Right ventricle myocardium inferior (tissue), 1 donor: ENCODE measurements around the gene TXN. TPM values are rescaled to one million over a fixed set of nuclear protein-coding genes. Genes with fewer than 3 reads are reported as not detected.

Experiments used
- ATAC-seq: fragments of 200-7000 bp; cut with Tn5 transposase; one replicate; pipeline ENCODE4 v1.9.1; 2020; ENCODE audit warnings: mild to moderate bottlenecking, moderate library complexity
- DNase-seq: peaks from one replicate; pipeline ENCODE4 v3.0.0; 2021; ENCODE audit errors: missing footprints
- intact Hi-C: fragments of 100-400 bp; cut with DNase I; formaldehyde crosslinking; loops from one replicate; pipeline ENCODE4 v1.11.0; 2022
- long read RNA-seq: library from polyadenylated mRNA; unstranded; transcript quantifications from one replicate; pipeline ENCODE4 v2.0.0, GENCODE V29; 2021
- total RNA-seq: library from RNA; stranded (reverse); fragmentation: NEBNext Ultra II Directional; extraction: Animal tissue kit (Norgen Biotek cat#: 25700); gene quantifications from one replicate; pipeline ENCODE4 v1.2.1, GENCODE V29; 2021
- donor health status: DM: no; HTN: yes; CAD: no; lungs with severe emphysema.

The TXN gene
- 66.5 TPM for total RNA-seq
- long read RNA-seq, transcript TXN-202 (5 exons, 869 nt): major isoform, 26 of 27 reads
- long read RNA-seq, partial matches to known transcripts: 1 of 27 reads
- long read RNA-seq, other reads (novel, unspliced or antisense): 0 of 27 reads

GRCh38 chr9:110256380-110257096 is at the start of gene TXN:
TSS of gene TXN (minus strand) at chr9:110256507. CDS start at chr9:110256435, 72 bp downstream.
- peak; percentile 96 for ATAC-seq
- intact Hi-C loops: no loop called here

GRCh38 chr9:110303133-110303532 is 46.8 kb upstream of the TXN start:
- intact Hi-C loops: no loop called here

More at GRCh38 chr9:110256380-110257096, at the start of gene TXN:
- peak; percentile 96 for DNase-seq

DNA sequence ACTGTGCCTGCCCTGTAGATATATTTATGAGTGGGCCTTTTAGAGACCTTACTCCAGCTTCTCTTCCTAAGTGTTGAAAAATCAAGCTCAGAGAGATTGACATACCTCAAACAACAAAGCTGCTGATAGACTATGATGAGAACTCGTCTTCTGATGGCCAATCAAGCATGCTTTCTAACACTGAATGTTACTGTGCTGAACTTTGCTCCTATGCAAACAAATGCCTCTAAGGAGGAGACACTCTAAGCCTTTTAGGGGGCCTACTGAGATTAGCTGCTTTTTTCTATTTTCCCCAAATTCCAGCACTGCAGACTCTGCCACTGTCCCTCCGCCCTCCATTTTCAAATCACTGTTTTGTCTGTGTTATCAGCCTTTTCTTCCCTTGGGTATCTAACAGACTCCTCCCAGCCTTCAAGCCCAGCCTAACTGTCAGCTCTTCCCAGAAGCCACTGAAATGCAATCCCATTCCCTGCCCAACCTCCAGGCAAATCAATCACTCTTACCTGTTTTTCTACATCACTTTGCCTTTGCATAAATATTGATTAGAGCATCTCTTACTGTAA is 41.8 kb upstream of the TXN start:
- intact Hi-C loops: no loop called here
- DNase-seq (no peak), ATAC-seq (no peak)

More at GRCh38 chr9:110303133-110303532, 46.8 kb upstream of the TXN start:
- no peak for DNase-seq
- no peak for ATAC-seq

DNA sequence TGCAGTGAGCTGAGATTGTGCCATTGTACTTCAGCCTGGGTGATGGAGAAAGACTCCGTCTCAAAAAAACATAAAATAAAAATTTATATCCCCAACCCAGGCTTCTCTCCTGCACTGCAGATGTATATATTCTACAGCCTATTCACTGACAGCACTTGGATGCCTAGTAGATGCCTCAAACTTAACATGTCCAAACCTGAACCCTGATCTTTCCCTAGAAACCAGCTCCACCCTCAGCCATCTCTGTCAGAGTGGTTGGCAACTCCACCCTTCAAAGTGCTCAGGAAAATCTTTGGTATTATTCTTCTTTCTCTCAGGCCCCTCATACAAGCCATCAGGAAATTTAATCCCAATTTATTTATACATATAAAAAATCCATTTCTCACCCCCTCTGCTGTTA is 36.9 kb upstream of the TXN start:
- DNase-seq (no peak), ATAC-seq (no peak)
- intact Hi-C loops: no loop called here

- intact Hi-C loops: no loop called here
- ATAC-seq (no peak), DNase-seq (peak; percentile 45)
Observed at GRCh38 chr9:110291921-110292557, 35.7 kb upstream of the TXN start.

DNA sequence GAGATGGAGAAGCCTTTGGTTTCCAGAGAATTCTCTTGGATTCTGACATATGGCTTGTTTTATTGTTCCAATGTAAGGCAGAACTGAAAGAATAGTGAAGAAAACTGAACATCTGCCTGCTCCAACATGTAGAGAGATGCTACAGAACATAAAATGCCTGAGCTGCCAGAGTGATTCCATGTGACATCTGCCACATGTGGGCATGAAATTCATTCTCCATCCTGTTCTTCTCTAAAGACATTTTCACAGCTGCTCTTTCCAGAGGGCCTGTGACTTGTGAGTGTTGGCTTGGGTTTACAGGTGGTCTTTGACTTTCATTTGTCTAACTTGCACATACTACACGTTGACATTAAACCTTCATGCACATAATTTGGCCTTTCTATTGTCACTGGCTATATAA is 33.7 kb upstream of the TXN start:
- ATAC-seq (no peak), DNase-seq (no peak)
- intact Hi-C loops: no loop called here

GRCh38 chr9:110288503-110288902 is 32.2 kb upstream of the TXN start:
- DNase-seq (no peak), ATAC-seq (no peak)
- intact Hi-C loops: no loop called here

GRCh38 chr9:110287289-110287680 is 31.0 kb upstream of the TXN start:
- DNase-seq (no peak), ATAC-seq (no peak)
- intact Hi-C loops: no loop called here

GRCh38 chr9:110284211-110284844 is 28.0 kb upstream of the TXN start:
- intact Hi-C loops: no loop called here
- ATAC-seq (no peak), DNase-seq (no peak)

DNA sequence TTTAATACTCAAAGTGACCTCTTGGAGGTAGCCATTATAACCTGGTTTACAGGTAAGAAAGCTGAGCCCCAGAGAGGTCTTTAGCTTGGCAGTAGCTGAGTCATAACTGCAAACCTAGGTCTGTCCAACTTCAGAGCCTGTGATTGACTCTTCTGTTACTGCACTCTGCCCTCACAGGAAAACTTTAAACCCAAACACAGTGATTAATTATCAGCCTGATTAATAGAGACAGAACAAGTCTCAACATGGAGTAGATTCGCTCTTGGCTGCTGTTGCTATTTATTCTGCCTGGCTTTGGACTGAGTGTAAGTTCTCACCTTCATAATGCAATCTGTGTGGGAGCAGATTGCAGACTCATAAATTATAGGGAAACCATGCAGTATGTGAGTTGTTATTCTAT is 27.4 kb upstream of the TXN start:
- no peak for ATAC-seq
- no peak for DNase-seq
- intact Hi-C loops: no loop called here

DNA sequence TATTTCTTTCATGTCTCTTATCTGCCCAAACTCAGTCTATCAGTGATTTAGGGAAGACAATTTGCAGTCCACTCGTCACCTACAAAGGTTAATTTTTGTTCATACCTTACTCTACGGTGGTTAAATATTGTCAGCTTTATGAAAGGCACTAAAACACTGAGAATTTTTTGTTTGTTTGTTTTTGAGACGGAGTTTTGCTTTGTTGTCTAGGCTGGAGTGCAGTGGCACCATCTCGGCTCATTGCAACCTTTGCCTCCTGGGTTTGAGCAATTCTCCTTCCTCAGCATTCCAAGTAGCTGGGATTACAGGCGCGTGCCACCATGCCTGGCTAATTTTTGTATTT is 26.4 kb upstream of the TXN start:
- intact Hi-C loops: no loop called here
- DNase-seq: no peak
- ATAC-seq: no peak

DNA sequence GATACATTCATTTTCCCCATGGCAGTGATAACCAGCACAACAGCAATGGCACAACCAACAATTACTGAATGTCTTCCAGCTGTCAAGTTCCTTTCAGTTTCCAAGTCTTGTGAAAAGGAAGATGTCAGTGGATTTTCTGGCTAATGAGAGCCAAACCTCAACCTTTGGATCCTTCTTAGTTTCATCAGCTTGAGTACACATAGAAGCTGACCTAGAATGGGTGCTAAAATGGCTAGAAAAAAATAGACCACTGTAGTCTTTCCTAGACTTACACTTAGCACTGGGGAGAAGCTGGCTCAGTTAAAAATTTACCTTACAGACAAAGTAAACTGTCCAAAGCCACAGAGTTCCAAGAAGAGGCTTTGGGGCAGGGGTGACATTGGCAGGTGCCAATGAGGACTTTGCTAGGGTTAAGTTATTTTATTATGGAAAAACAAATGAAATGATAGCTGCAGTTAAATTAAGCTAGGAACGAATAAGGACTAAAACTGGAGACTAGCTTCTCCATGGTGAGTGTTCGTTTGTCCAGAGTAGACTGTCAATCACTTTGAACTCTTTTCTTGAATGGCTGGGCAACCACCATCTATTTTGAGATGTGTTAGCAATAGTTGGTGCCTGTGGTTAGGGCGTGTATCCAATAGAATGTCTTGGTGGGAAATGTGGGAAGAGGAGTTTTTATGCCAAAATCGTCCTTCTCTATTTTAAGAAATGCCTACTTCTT is 25.9 kb upstream of the TXN start:
- no peak for DNase-seq
- ATAC-seq: no peak
- intact Hi-C loops: no loop called here

- DNase-seq (no peak), ATAC-seq (no peak)
- intact Hi-C loops: no loop called here
Observed at GRCh38 chr9:110278080-110278707, 21.9 kb upstream of the TXN start.

GRCh38 chr9:110276781-110277180 is 20.5 kb upstream of the TXN start:
- intact Hi-C loops: no loop called here
- ATAC-seq (no peak), DNase-seq (no peak)

DNA sequence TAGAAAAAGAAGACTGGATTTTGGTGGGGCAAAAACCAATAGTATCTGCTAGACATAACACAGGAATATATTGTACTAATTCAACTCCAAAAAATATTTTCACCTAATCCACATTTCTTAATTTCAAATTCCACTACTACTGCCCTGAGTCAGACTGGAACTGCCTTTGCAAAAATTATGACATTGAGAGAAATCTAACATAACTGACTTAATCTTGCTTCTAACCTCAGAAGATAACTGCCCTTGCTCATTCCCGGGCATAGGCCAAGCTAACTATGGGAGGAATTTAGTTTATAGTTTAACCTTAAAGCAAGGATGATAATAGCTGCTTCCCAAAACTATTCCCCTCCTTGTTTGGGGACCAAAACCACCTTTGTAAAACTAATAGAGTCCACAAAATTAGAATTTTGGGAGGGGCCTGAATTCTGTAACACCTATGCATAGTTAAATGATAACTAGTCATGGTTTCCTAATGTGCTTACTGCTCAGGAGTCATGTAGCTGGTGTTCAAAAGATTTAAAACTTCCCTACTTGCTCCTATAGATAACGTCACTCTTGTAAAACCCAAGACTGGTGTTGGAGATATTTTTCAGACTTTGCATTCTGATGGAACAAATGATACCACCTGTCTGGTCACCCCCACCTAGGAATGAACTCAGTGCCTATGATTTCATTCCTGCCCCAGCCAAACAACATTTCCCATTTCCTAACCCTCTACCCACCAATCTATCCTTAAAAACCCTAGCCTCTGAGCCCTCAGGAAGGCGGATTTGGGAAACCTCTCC is 14.1 kb upstream of the TXN start:
- DNase-seq (no peak), ATAC-seq (no peak)
- intact Hi-C loops: no loop called here

DNA sequence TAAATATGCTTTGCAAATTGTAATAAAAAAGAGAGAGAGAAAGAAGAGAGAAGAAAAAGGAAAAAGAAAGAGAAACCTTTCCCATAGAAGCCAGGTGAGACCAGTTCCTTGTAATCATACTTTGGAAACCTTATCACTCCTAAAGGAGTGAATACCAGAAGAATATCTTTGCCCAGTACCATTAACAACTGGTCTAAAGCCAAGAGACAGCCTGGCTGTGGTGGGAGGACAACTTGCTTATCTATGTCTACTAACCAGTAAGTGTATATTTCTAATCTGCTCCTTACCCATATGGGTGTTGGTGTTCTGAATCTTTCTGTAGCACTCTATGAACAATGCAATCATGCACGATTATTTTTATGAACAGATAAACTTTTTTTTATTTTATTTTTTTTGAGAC is 10.5 kb upstream of the TXN start:
- intact Hi-C loops: no loop called here
- ATAC-seq (no peak), DNase-seq (no peak)

DNA sequence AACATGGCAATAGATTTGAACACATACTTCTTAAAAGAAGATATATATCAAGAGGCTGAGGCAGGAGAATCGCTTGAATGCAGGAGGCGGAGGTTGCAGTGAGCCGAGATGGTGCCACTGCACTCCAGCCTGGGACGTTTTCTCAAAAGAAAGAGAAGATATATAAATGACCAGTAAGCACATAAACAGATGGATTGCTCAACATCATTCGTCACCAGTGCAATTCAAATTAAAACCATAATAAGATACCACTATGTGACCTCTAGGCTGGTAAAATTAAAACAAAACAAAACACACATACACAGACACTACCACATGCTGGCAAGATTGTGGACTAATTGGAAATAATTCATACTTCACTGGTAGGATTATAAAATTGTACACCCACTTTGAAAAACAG is 5.3 kb upstream of the TXN start:
- intact Hi-C loops: no loop called here
- DNase-seq (no peak), ATAC-seq (no peak)

- ATAC-seq (no peak), DNase-seq (no peak)
- intact Hi-C loops: no loop called here
Observed at GRCh38 chr9:110260911-110261310, 4.6 kb upstream of the TXN start.
